Endothelial cell of umbilical vein (primary cell): ENCODE results near the gene NOD2. TPM values are rescaled to one million over a fixed set of nuclear protein-coding genes. Genes with fewer than 3 reads are reported as not detected.

Experiments
- BruUV-seq: library from RNA; stranded (reverse); fragments of 400-500 nt; replicated peaks from 2 replicates; lab custom pipeline; 2021; lab: Mats Ljungman, UMichigan
- CTCF ChIA-PET: fragments of 300-600, 350-600 bp; sonication (Branson Sonifier 250); formaldehyde crosslinking; loops from one replicate; lab custom pipeline; 2021; ENCODE audit warnings: antibody characterized with exemption, inconsistent platforms; lab: Charles Lee
- POLR2A ChIA-PET: fragments of 300-600, 350-600 bp; sonication (Branson Sonifier 250); formaldehyde crosslinking; loops from one replicate; lab custom pipeline; 2021; ENCODE audit warnings: antibody characterized with exemption, inconsistent platforms; lab: Charles Lee
- DNase-seq: peaks from one replicate; pipeline ENCODE4 v3.0.0-alpha.2; 2011; ENCODE audit warnings: low read depth, low spot score
- FAIRE-seq: peaks from 2 replicates; lab custom pipeline; 2011; peaks lifted over from hg19 to GRCh38; lab: Jason Lieb, UNC
- H2AFZ ChIP-seq: 2 replicates; pipeline ENCODE4 v1.6.0; 2012; ENCODE audit warnings: low read depth, low read length, control low read depth, inconsistent platforms
- H3K27ac ChIP-seq: 2 replicates; pipeline ENCODE4 v1.5.1; 2011; ENCODE audit warnings: low read depth, mild to moderate bottlenecking, control low read depth, low read length, moderate library complexity; ENCODE audit not compliant: insufficient read depth
- H3K27me3 ChIP-seq, 2 experiments: 2 replicates each; pipeline versions ENCODE4 v1.6.0 to v1.6.1; 2011; ENCODE audit warnings: low read length in 2 of 2, mixed read lengths in 1 of 2; ENCODE audit not compliant: control insufficient read depth in 2 of 2, insufficient read depth in 2 of 2
- H3K36me3 ChIP-seq, 2 experiments: 2 replicates in 1 of 2; 3 replicates in 1 of 2; pipeline ENCODE4 v1.5.1; 2011; ENCODE audit warnings: low read length in 2 of 2, mild to moderate bottlenecking in 1 of 2, moderate library complexity in 1 of 2; ENCODE audit not compliant: control insufficient read depth in 2 of 2, insufficient read depth in 2 of 2; ENCODE audit errors: extremely low read depth in 1 of 2
- H3K4me1 ChIP-seq: 3 replicates; pipeline ENCODE4 v1.5.1; 2011; ENCODE audit warnings: mild to moderate bottlenecking, low read length; ENCODE audit not compliant: control insufficient read depth, insufficient read depth; ENCODE audit errors: extremely low read depth
- H3K4me2 ChIP-seq: 2 replicates; pipeline ENCODE4 v1.6.1; 2011; ENCODE audit warnings: low read length, control low read depth, mixed read lengths; ENCODE audit not compliant: insufficient read depth
- H3K4me3 ChIP-seq, 3 experiments: fragments of 200-600 bp in 1 of 3; sonication (generic), shearing (Covaris generic) in 1 of 3; replicated peaks in 1 of 3; 2 replicates each; pipeline ENCODE4 v1.5.1; 2011 to 2016; ENCODE audit warnings: control low read depth in 3 of 3, low read length in 3 of 3, mild to moderate bottlenecking in 2 of 3, inconsistent platforms in 1 of 3, low read depth in 1 of 3, moderate library complexity in 1 of 3; ENCODE audit not compliant: insufficient read depth in 1 of 3
- H3K79me2 ChIP-seq: 2 replicates; pipeline ENCODE4 v1.6.0; 2012; ENCODE audit warnings: low read length, inconsistent platforms; ENCODE audit not compliant: control insufficient read depth, insufficient read depth
- H3K9ac ChIP-seq: replicated peaks from 2 replicates; pipeline ENCODE3; 2011; ENCODE audit warnings: low read length, control low read depth; ENCODE audit not compliant: insufficient read depth; ENCODE audit errors: extremely low read depth
- H3K9me1 ChIP-seq: replicated peaks from 3 replicates; pipeline ENCODE4 v1.6.0; 2011; ENCODE audit warnings: mild to moderate bottlenecking, low read length; ENCODE audit not compliant: control insufficient read depth, insufficient read depth; ENCODE audit errors: extremely low read depth
- H3K9me3 ChIP-seq: replicated peaks from 2 replicates; pipeline ENCODE4 v1.5.1; 2012; ENCODE audit warnings: low read length, inconsistent platforms; ENCODE audit not compliant: control insufficient read depth, insufficient read depth
- H4K20me1 ChIP-seq: replicated peaks from 2 replicates; pipeline ENCODE3; 2011; ENCODE audit warnings: mild to moderate bottlenecking, low read length; ENCODE audit not compliant: control insufficient read depth, insufficient read depth; ENCODE audit errors: extremely low read depth
- CTCF ChIP-seq, 2 donors: IDR thresholded peaks; 1 replicate in 1 of 2; 2 replicates in 1 of 2; pipeline ENCODE4 v1.5.1; 2011; ENCODE audit warnings: low read length in 2 of 2, mild to moderate bottlenecking in 2 of 2, moderate library complexity in 2 of 2, control low read depth in 1 of 2, inconsistent platforms in 1 of 2, low read depth in 1 of 2; ENCODE audit not compliant: insufficient read depth in 1 of 2; ENCODE audit errors: extremely low read depth in 1 of 2
- EZH2 ChIP-seq: IDR thresholded peaks from 2 replicates; pipeline ENCODE4 v1.6.1; 2012; ENCODE audit warnings: borderline replicate concordance, low read depth, mild to moderate bottlenecking, moderate library complexity, low read length, inconsistent platforms; ENCODE audit not compliant: severe bottlenecking
- FOS ChIP-seq: IDR thresholded peaks from 2 replicates; pipeline ENCODE4 v1.6.1; 2011; ENCODE audit warnings: mild to moderate bottlenecking, low read length, moderate library complexity, borderline replicate concordance; ENCODE audit not compliant: insufficient read depth
- GATA2 ChIP-seq: IDR thresholded peaks from 2 replicates; pipeline ENCODE4 v1.7.0; 2011; ENCODE audit warnings: low read depth, mild to moderate bottlenecking, moderate library complexity, mixed read lengths, low read length; ENCODE audit not compliant: insufficient read length, insufficient read depth
- JUN ChIP-seq: IDR thresholded peaks from 2 replicates; pipeline ENCODE4 v1.6.1; 2011; ENCODE audit warnings: borderline replicate concordance, low read depth; ENCODE audit not compliant: insufficient read length, insufficient read depth
- MAX ChIP-seq: IDR thresholded peaks from 2 replicates; pipeline ENCODE4 v1.6.1; 2011; ENCODE audit not compliant: insufficient read depth, insufficient read length
- MYC ChIP-seq: IDR thresholded peaks from one replicate; pipeline ENCODE4 v1.6.1; 2011; ENCODE audit warnings: mild to moderate bottlenecking, low read depth, low read length
- POLR2A ChIP-seq: IDR thresholded peaks from 2 replicates; pipeline ENCODE4 v1.6.1; 2012; ENCODE audit warnings: low read depth, mild to moderate bottlenecking, control low read depth, low read length
- POLR2AphosphoS5 ChIP-seq: IDR thresholded peaks from 2 replicates; pipeline ENCODE4 v1.6.1; 2012; ENCODE audit warnings: low read depth, mild to moderate bottlenecking, control low read depth, low read length, moderate library complexity; ENCODE audit not compliant: insufficient read depth
- dilution Hi-C: fragments of 300-500 bp; cut with MboI; formaldehyde crosslinking; loops from one replicate; pipeline ENCODE4 v1.15.0; 2019; ENCODE audit warnings: low sequenced_read_pairs; ENCODE audit not compliant: extremely low pct_ligation_motif_present
- intact Hi-C: fragments of 100-400 bp; cut with micrococcal nuclease; formaldehyde crosslinking; loops from one replicate; pipeline ENCODE4 v1.10.0; 2022
- polyA plus RNA-seq, 4 experiments: library from polyadenylated mRNA; depleted of rRNA in 3 of 4; stranded (reverse) in 3 of 4; unstranded in 1 of 4; fragments of >200 nt; gene quantifications; 2 replicates each; pipeline versions ENCODE4 v1.2.1 to v1.2.3, GENCODE V29; 2011 to 2012; ENCODE audit warnings: missing spikeins in 1 of 4
- total RNA-seq: library from RNA; stranded (reverse); gene quantifications from 2 replicates; pipeline ENCODE4 v1.2.3, GENCODE V29; 2021

NOD2 gene
- total and polyA plus RNA-seq, 2 donors (not counting 3 experiments of a cell fraction or from before 2014, with no cell fraction given) = 0.07 to 0.58 TPM

- FAIRE-seq = no peak
- dilution Hi-C loops = no loop called here
Observed at GRCh38 chr16:50690177-50690576, 3.2 kb upstream of the NOD2 start.

GRCh38 chr16:50692644-50692998, 785 bp upstream of the NOD2 start:
- Histone ChIP-seq H2AFZ (no peak overlapping the region), H3K79me2 (no peaks in the 10 kb centered on the region), H3K27ac (no peak overlapping the region), H3K9me1 (no peaks in the 10 kb centered on the region), H3K4me3 (no peak overlapping the region), H4K20me1 (no peaks in the 10 kb centered on the region), H3K4me1 (no peaks in the 10 kb centered on the region), H3K27me3 (no peaks in the 10 kb centered on the region), H3K9ac (no peak overlapping the region), H3K4me2 (no peak overlapping the region), H3K9me3 (no peaks in the 10 kb centered on the region), H3K36me3 (no peaks in the 10 kb centered on the region)
- intact Hi-C loops = no loop called here
- dilution Hi-C loops = no loop called here
- TF ChIP-seq POLR2AphosphoS5 (no peak), GATA2 (no peak), MYC (no peak), JUN (no peak), POLR2A (no peak), MAX (no peak), FOS (no peak), CTCF (IDR thresholded peaks at IDR 0.05; ENCODE audit: extremely low read depth in 1 of 2, insufficient read depth in 1 of 2, low read depth in 1 of 2, low read length in 2 of 2) (no peak), EZH2 (no peak)
- FAIRE-seq = no peak
- POLR2A ChIA-PET = no interaction called here
- BruUV-seq = no TSS peak
- no peak for DNase-seq
- CTCF ChIA-PET = no interaction called here

More at GRCh38 chr16:50690177-50690576, 3.2 kb upstream of the NOD2 start:
- no peaks in the 10 kb centered on the region for H4K20me1 ChIP-seq
- TF ChIP-seq POLR2A (no peak), GATA2 (no peak), FOS (no peak)
- intact Hi-C loops = no loop called here
- H3K9ac ChIP-seq = no peak overlapping the region
- DNase-seq = no peak
- POLR2A ChIA-PET = no interaction called here
- no peaks in the 10 kb centered on the region for H3K36me3 ChIP-seq
- no peaks in the 10 kb centered on the region for H3K4me1 ChIP-seq
- H3K4me3 ChIP-seq = no peak overlapping the region
- no peak overlapping the region for H2AFZ ChIP-seq
- H3K79me2 ChIP-seq = no peaks in the 10 kb centered on the region
- H3K27me3 ChIP-seq = no peaks in the 10 kb centered on the region
- BruUV-seq = no TSS peak
- CTCF ChIA-PET = no interaction called here
- no peaks in the 10 kb centered on the region for H3K9me1 ChIP-seq
- H3K9me3 ChIP-seq = no peaks in the 10 kb centered on the region
- no peak overlapping the region for H3K4me2 ChIP-seq
- no peak overlapping the region for H3K27ac ChIP-seq
